HG02885 (cell line): ENCODE results near the gene APOBEC3F.

Experiments
- ATAC-seq: cut with Tn5 transposase; IDR thresholded peaks from one replicate; pipeline ENCODE4 v1.9.1; 2021; ENCODE audit warnings: mild to moderate bottlenecking; ENCODE audit not compliant: unreplicated experiment, poor library complexity

Gene APOBEC3F

GRCh38 chr22:39090426-39091064 lies 49.9 kb downstream of the APOBEC3F start:
- no peak for ATAC-seq

DNA sequence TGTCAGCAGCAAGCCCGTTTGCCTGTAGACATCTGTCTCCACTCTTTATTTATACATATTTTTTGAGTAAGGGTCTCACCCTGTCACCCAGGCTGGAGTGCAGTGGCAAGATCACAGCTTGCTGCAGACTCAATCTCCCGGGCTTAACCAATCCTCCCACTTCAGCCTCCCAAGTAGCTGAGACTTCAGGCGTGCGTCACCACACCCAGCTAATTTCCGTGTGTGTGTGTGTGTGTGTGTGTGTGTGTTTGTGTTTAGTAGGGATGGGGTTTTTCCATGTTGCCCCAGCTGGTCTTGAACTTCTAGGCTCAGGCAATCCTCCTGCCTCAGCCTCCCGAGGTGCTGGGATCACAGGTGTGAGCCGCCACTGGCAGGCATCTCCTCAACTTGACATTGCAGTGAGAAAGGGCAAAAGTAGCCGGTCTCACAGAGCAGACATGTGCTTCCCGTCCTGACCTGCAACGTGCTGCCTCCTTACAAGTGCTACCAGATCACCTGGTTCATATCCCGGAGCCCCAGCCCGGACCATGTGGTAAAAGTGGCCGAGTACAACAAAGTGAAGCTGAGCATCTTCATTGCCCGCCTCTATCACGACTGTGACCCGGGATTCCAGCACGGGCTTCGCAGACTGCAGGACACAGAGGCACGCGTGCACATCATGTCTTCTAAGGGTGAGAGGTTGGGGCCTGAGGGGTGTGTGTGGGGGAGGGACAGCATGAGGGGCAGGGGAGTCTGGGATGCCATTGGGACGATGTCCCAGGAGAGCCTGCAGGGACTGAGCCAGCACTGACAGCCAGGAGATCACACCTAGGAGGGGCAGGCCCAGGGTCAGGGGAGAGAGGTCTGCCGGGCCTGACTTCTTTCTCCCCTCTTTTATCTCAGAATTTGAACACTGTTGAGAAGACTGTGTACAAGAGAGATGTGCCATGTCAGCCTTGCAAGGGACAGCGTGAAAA lies 50.7 kb downstream of the APOBEC3F start:
- ATAC-seq = no peak

GRCh38 chr22:39092111-39092862 lies 51.6 kb downstream of the APOBEC3F start:
- ATAC-seq = no peak

DNA sequence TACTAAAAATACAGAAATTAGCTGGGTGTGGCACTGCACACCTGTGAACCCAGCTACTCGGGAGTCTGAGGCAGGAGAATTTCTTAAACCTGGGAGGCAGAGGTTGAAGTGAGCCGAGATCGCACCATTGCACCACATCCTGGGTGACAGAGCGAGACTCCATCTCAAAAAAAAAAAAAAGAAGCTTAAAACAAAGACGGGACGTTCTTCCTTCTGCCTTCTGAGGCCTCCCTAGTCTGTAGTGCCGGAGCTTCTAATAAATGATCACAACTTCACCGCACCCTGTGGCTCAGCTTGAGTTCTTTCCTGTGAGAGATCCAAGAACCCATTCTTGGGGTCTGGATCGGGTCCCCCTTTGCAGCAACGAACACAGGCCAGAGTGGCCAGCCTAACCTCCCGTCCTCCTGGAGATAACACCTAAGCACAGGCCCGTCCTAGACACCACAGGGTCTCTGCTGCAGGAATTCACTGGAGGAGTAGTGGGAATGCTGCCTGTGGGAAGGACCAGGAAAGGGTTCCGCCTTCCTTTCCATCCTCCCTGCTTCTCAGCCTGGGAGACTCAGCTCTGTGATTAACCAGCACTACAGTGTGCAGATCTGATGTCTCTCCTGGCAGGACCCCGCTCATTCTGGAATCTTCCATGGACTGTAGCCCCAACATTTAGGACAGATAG lies 54.2 kb downstream of the APOBEC3F start:
- ATAC-seq = no peak

GRCh38 chr22:39095971-39096370 lies 55.3 kb downstream of the APOBEC3F start:
- no peak for ATAC-seq

GRCh38 chr22:39097098-39098020 lies 56.7 kb downstream of the APOBEC3F start, which contains the start of gene APOBEC3H:
Gene APOBEC3H, plus strand, starts transcription at chr22:39097244. Its CDS starts 3,035 bp downstream, at chr22:39100279.
- ATAC-seq = no peak

GRCh38 chr22:39098026-39098425 lies 57.4 kb downstream of the APOBEC3F start:
- ATAC-seq = no peak

- no peak for ATAC-seq
These were observed 57.9 kb downstream of the APOBEC3F start for GRCh38 chr22:39098576-39098975.

DNA sequence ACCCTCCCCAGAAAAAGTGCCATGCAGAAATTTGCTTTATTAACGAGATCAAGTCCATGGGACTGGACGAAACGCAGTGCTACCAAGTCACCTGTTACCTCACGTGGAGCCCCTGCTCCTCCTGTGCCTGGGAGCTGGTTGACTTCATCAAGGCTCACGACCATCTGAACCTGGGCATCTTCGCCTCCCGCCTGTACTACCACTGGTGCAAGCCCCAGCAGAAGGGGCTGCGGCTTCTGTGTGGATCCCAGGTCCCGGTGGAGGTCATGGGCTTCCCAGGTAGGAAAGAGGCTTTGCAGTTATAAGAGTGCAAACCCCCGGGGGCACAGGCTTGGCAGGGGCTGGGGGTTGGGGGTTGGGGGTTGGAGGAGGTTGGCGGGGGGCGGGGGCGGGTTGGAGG lies 60.6 kb downstream of the APOBEC3F start:
- no peak for ATAC-seq

DNA sequence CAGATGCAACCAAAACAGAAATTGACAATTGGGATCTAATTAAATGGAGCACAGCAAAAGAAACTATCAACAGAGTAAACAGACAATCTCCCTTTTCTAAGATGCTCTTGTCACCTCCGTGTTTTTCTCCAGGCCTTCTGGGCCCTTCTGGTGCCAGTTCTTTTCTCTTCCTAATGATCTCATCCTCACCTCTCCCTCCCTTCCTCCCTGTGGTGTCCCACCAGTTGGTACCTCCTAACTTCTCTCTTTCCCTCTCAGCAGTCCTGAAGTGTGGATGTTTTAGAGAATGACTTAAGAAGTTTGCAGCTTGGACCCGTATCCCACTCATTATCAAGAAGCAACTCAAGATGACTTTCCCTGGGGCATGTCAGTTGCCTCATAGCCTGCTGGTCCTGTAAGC lies 62.8 kb downstream of the APOBEC3F start:
- ATAC-seq = no peak
